HFFc6 (cell line): ENCODE measurements around the gene PICK1. TPM values are rescaled to one million over a fixed set of nuclear protein-coding genes. Genes with fewer than 3 reads are reported as not detected.

Source experiments
- DNase-seq: peaks from one replicate; pipeline ENCODE4 v3.0.0-alpha.2; 2018
- H3K27ac Mint-ChIP-seq: 2 replicates; pipeline ENCODE4 v1.8.0; 2020; ENCODE audit warnings: mild to moderate bottlenecking, mixed read lengths
- H3K27me3 Mint-ChIP-seq: 2 replicates; pipeline ENCODE4 v1.8.0; 2021; ENCODE audit warnings: mild to moderate bottlenecking, moderate library complexity, mixed read lengths; ENCODE audit not compliant: insufficient read depth
- H3K36me3 Mint-ChIP-seq: 2 replicates; pipeline ENCODE4 v1.8.0; 2021; ENCODE audit warnings: low read depth, mixed read lengths
- H3K4me1 Mint-ChIP-seq: 2 replicates; pipeline ENCODE4 v1.8.0; 2020; ENCODE audit warnings: low read depth, mixed read lengths
- H3K4me3 Mint-ChIP-seq: 2 replicates; pipeline ENCODE4 v1.8.0; 2020; ENCODE audit warnings: mild to moderate bottlenecking, moderate library complexity, mixed read lengths
- H3K9me3 Mint-ChIP-seq: 2 replicates; pipeline ENCODE4 v1.8.0; 2020; ENCODE audit warnings: mild to moderate bottlenecking, mixed read lengths
- CTCF ChIP-seq: fragments of 200-600 bp; sonication (generic); IDR thresholded peaks from 2 replicates; pipeline ENCODE4 v1.5.0; 2021; ENCODE audit warnings: antibody characterized with exemption, mild to moderate bottlenecking
- total RNA-seq, 6 experiments: library from RNA; stranded (reverse); fragmentation: NEBNext Ultra II Directional; extraction: Animal tissue kit (Norgen Biotek cat#: 25700); gene quantifications; 2 replicates in 1 of 6; 3 replicates in 5 of 6; pipeline ENCODE4 v1.2.3, GENCODE V29; 2021

The PICK1 gene
- total RNA-seq, 6 experiments from 2014 or later = 7.0 to 10.0 (median 7.7) TPM

DNA sequence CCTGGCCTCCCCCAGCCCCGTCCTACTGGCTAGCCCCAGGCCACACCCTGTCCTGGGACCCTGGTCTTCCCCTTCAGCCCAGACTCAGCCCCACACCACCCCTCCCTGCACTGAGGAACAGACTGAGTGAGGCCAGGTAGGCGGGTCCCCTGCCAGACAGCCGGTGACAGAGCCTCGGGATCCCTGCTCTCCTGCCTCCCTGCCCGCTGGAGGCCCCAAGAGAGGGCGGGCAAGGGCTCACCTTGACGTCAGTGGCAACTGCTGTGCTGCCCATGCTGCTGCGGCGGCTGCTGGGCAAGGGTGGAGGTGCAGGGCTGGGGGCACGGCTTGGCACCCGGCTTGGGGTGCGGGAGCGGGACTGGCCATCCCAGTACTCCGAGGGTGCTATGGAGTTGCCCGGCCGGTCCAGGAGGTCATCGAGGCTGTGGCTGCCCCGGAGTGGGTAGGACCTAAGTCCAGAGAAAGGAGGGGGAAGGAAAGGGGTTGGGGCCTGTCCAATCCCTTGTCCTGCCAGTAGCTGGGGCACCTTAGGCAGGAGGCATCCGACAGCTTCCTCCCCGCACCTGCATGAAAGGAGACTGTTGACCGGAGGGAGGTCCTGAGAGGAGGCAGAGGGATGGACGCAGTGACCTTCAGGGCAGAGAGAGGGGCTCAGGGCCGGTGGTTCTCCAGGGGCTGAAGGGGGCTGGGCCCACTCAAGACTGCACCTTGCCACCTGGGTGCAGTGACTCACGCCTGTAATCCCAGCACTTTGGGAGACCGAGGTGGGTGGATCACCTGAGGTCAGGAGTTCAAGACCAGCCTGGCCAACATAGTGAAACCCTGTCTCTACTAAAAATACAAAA, 29.0 kb downstream of the PICK1 start:
- H3K9me3 Mint-ChIP-seq = no peaks in the 10 kb centered on the region
- no peak for DNase-seq
- no peaks in the 10 kb centered on the region for H3K4me1 Mint-ChIP-seq
- H3K27me3 Mint-ChIP-seq = peaks cover 26% of the 10 kb centered on the region
- H3K4me3 Mint-ChIP-seq = no peak overlapping the region
- no peaks in the 10 kb centered on the region for H3K36me3 Mint-ChIP-seq
- no peak for TF ChIP-seq CTCF
- H3K27ac Mint-ChIP-seq = no peak overlapping the region

DNA sequence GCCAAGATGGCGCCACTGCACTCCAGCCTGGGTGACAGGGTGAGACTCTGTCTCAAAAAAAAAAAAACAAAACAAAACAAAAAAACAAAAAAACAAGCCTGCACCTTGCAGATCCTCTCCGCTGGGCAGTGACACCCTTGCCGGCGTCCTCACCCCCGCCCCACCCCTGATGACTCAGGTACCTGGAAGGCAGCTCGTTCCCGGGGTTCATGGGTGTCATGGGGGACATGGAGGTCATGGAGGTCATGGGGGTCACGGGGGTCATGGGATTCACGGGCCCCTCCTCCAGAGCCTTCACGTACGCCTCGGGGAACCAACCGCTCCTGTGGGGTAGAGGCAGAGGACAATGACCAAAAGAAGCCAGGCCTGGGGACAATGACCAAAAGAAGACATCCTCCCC, 29.7 kb downstream of the PICK1 start:
- Mint-ChIP-seq H3K4me3 (no peak overlapping the region), H3K4me1 (no peaks in the 10 kb centered on the region), H3K27me3 (peaks cover 26% of the 10 kb centered on the region), H3K27ac (no peak overlapping the region), H3K9me3 (no peaks in the 10 kb centered on the region), H3K36me3 (no peaks in the 10 kb centered on the region)
- no peak for DNase-seq
- no peak for TF ChIP-seq CTCF

DNA sequence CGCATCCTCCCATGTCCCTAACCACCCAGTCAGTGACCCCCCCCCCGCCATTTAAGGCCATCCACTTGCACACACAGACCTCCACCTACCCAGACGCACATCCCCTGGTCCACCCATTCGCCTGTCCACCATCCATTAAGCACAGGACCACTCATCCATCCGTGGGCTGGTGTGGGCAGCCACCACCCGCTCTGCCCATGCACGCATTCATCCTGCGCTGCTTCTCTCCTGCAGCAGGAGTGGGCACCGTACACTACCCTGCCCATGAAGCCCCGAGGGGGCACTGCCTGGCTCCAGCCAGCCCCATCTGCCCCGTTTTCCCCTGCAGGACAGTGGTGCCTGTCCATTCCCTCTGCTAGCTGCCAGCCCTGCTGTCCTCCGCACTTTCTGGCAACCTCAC, 30.7 kb downstream of the PICK1 start:
- Mint-ChIP-seq H3K27me3 (peaks cover 26% of the 10 kb centered on the region), H3K4me3 (no peak overlapping the region), H3K9me3 (no peaks in the 10 kb centered on the region), H3K27ac (no peak overlapping the region), H3K36me3 (no peaks in the 10 kb centered on the region), H3K4me1 (no peaks in the 10 kb centered on the region)
- DNase-seq = no peak
- TF ChIP-seq CTCF = no peak

GRCh38 chr22:38088629-38089473, 31.6 kb downstream of the PICK1 start:
- H3K4me3 Mint-ChIP-seq = no peak overlapping the region
- DNase-seq = no peak
- no peaks in the 10 kb centered on the region for H3K36me3 Mint-ChIP-seq
- TF ChIP-seq CTCF = no peak
- no peak overlapping the region for H3K27ac Mint-ChIP-seq
- H3K27me3 Mint-ChIP-seq = peaks cover 25% of the 10 kb centered on the region
- H3K9me3 Mint-ChIP-seq = no peaks in the 10 kb centered on the region
- H3K4me1 Mint-ChIP-seq = no peaks in the 10 kb centered on the region

- no peaks in the 10 kb centered on the region for H3K4me1 Mint-ChIP-seq
- no peak for TF ChIP-seq CTCF
- no peaks in the 10 kb centered on the region for H3K36me3 Mint-ChIP-seq
- no peak overlapping the region for H3K27ac Mint-ChIP-seq
- no peak for DNase-seq
- no peak overlapping the region for H3K4me3 Mint-ChIP-seq
- H3K9me3 Mint-ChIP-seq = no peaks in the 10 kb centered on the region
- peaks cover 27% of the 10 kb centered on the region for H3K27me3 Mint-ChIP-seq
These were observed 32.3 kb downstream of the PICK1 start for GRCh38 chr22:38089474-38089851.
